H54 (cell line): ENCODE measurements around the gene PCIF1.
"Not testable (repeated sequence)": the region's sequence is repeated elsewhere in the genome, so short reads cannot be mapped to it uniquely, and the experiment has no call there.

Experiments
- DNase-seq: peaks from one replicate; pipeline ENCODE4 v3.0.0; 2011; ENCODE audit warnings: low spot score, mixed read lengths; ENCODE audit not compliant: insufficient read length
- FAIRE-seq: peaks from 3 replicates; lab custom pipeline; 2011; peaks lifted over from hg19 to GRCh38; lab: Jason Lieb, UNC
- POLR2A ChIP-seq: IDR thresholded peaks from 2 replicates; pipeline ENCODE4 v1.6.1; 2011; ENCODE audit warnings: low read depth, mild to moderate bottlenecking, low read length

Gene PCIF1

GRCh38 chr20:45953672-45954071 is 19.2 kb downstream of the PCIF1 start:
- FAIRE-seq: no peak
- no peak for TF ChIP-seq POLR2A
- no peak for DNase-seq

DNA sequence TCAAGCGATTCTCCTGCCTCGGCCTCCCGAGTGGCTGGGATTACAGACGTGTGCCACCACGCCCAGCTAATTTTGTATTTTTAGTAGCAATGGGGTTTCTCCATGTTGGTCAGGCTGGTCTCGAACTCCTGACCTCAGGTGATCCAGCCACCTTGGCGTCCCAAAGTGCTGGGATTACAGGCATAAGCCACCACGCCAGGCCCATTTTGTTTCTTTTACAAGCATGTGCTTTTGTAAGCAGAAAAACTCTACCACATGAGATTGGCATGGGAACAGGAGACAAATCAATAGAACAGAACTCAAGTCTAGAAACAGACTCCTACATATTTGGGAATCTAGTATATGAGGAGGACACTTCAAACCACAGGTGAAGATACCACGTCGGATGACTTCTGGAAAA is 21.8 kb downstream of the PCIF1 start:
- DNase-seq, FAIRE-seq: not testable (repeated sequence)

DNA sequence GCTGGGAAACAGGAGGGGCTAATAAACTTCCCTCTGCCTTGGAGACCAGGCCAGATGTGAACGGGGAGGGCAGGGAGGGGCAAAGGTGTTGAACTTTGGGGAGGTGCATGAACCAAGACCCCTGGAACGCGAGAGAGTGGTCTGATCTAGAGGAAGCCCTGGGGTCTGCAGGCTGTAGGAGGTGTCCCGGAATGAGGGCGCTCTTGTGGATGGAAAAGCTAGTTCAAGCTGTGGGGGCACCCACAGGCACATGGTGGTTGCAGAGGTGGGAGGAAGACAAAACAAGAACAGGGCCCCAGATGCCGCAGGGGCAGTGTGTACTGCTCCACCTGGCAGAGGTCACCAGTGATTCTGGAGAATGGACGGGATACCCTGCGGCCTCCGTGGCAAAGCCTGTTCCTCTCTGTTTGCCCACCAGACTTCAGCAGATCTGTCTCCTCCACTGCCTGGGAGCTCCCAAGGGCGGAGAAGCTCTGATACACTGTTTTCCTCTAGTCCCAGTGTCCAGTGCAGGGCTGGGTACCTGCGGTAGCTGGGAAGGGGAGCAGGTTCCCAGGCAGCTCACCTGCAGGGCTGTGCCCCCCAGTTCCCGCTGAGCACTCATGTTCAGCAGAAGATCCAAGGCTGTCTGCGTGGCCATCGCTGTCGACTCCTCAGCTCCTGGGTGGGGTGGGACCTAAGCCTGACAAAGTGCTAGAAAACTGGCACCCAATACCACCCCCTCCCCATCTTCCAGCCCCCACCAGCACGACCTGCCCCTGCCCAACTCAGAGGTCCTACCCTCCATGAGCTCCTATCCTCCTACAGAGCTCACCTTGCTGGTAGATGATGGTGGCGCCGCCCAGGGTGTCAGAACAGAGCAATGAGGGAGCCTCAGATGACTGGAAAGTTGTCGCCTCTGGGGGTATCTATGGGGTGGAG is 22.8 kb downstream of the PCIF1 start:
- FAIRE-seq (no peak), DNase-seq (no peak)
- no peak for TF ChIP-seq POLR2A

GRCh38 chr20:45958593-45958992 is 24.1 kb downstream of the PCIF1 start:
- TF ChIP-seq POLR2A: no peak
- FAIRE-seq (no peak), DNase-seq (no peak)

GRCh38 chr20:45959126-45959525 is 24.6 kb downstream of the PCIF1 start:
- FAIRE-seq: no peak
- no peak for TF ChIP-seq POLR2A
- DNase-seq: no peak

DNA sequence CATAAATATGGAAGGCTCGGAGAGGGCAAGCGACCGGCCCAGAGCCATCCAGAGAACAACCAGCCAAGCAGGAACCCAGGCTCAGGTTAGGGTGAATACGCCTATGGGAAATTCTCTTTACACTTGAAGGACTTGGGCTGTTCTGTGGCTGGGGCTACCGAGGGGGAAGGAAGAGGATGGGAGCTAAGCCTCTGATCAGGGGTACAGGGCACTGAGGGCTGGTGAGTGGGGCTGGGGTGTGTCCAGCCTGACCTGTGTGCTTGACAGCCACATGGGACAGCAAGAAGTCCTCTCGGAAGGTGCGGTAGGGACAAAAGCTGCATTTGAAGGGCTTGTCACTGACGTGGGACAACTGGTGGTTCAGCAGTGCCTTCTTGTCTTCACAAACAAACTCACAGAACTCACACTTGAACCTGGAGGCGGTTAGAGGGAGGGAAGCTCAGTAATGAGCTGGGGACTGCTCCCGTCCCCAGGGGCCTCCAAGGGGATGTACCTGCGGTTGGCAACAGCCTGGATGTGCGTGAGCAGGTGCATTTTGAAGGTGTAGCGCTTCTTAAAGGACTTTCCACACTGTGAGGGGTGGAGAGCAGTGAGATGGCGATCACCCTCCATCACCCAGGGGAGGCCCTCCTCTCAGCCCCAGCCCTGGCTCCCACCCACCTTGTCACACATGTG is 25.6 kb downstream of the PCIF1 start:
- FAIRE-seq (no peak), DNase-seq (no peak)
- TF ChIP-seq POLR2A: no peak

DNA sequence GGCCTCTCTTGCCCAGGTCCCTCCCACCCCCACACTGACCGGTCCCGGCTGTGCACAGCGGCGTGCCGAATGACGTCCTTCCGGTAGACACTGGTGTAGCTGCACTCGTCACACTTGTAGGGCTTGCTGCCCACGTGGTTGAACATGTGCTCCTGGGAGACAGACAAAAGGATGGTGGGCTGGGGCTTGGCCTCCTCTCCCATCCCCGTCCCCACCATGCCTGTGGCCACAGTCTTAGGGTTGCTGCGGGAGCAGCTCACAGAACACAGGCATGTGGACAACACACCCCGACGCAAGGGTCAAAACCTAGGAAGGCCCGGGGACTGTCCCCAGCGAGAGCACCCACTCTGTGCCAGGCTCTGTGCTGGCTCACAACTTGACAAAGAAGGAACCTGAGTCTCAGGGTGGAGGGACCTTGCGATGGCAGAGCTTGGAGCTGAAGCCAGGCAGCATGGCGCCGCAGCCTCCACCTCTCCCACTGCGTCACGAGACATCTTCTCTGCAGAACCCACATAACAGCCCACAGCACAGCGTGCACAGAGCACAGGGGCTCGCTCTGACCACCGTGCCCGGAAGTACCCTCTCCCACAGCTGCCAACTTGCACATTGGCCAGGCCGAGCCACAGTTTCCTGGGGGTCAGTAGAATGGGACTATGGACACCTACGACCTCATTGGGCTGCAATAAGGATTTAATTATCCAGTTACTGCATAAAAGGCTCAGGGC is 27.7 kb downstream of the PCIF1 start:
- FAIRE-seq (no peak), DNase-seq (no peak)
- no peak for TF ChIP-seq POLR2A

DNA sequence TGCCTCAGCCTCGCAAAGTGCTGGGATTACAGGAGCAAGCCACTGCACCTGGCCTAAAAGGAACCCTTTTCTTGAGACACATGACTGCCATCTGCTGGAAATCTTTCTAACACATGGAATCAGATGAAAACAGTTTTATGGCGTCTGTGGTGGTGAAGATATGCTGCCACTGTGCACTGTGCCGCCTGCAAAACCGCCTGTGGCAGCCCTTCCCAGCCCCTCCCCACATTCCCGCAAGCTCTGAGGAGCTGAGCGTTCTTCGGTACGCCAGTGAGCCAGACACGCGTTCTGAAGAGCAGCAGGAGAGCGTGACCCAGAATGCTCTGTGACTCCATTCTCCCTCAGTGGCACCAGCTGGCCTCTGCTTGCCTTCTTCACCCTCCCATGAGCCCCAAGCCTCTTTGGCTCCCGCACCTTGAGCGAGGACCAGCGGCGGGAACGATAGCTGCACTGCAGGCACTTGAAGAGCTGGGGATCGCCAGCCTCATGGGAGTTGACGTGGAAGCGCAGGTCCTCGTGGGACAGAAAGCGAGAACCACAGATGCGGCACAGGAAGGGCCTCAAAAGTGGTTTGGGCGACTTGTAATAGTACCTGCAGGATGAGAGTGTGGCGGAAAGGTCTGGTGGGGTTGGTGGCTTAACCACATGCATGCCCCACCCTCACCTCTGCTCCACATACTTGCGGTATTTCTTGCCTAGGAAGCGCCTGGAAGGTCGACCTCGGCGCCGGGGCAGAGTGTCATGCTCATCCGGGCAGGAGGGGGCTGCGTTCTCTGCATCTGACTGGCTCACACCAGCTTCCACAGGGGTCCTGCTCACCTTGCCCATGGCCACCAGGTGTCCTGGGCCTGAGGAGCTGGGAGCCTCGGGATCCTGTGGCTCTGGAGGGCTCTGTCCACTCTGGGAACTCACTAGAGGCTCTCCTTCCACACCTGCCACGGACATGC is 28.8 kb downstream of the PCIF1 start:
- FAIRE-seq: no peak
- DNase-seq: no peak
- no peak for TF ChIP-seq POLR2A

DNA sequence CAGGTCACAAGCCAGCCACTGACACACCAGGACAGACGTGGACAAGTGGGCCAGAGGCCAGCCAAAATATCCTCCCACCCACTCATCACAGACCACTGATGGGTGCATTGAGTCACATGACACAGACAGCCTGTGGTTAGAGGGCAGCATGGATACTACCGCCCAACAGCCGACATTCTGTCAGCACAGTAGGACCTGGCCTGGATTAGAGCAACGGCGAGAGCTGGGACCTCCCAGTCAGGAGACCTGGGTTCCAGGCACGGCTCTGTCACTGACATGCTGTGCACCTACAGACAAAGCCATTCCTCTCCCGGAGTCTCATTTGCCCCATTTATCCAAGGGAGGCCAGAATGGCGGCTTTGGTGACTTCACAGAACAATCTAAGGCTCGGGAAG is 29.5 kb downstream of the PCIF1 start:
- FAIRE-seq: no peak
- no peak for TF ChIP-seq POLR2A
- DNase-seq: no peak

DNA sequence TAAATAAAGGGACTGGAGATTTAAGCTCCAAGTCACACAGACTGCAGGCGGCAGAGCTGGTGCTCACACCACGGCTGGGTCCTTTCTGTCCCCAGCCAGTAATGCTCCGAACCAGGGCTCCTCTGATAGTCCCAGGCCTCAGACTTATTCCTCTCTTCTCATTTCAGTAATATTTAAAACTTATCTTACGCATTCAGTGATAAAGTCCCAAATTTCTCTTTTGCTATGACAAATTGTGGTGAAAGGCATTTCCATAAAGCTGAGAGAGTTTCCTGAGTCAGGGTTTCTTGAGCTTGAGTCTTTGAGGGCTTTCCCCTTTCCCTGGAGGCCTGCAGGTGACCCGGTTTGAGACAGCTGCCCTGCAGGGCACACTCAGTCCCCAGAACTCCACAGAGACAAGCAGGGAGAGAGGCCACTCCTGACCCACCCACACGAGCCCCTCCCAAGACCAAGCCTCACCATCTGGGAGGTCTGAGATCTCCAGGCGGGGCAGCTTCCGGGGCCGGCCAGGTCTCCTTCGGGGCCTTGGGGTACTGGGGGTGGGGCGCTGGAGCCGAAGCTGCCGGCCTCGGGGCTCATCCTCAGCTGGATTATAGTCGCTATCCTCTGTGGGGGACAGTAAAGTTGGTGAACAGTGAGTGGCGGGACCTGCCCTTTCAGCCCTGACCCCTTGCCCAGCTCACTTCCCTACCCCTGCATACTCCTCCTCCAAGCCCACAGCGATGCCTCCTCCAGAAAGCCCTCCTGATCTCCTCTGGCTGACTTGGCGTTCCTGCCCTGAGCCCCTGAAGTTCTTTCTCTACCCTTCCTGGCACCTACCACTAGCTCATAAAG is 30.9 kb downstream of the PCIF1 start:
- DNase-seq: no peak
- no peak for FAIRE-seq
- TF ChIP-seq POLR2A: no peak

DNA sequence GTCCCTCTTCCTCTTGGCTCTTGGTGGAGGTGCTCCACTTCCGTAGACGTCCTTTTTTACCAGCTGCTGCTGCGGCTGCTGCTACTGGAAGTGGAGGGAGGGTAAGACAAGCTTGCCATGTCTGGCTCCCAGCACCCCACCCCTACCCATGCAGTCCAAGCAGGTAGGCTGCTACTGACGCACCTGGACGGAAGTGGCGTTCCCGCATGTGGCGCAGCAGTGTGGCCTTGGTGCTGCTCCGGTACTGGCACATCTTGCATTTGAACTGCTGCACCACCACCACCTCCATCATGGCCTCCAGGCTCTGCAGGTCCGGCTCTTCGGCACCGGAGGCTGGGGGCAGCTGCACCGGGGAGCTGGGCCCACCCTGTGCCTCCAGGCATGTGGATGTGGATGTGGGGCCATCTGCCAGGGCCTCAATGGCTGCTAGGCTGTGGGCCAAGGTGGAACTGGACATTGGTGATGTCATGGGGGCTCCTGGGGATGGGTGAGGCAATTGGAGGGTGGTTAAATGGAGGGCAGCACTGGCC is 33.1 kb downstream of the PCIF1 start:
- FAIRE-seq: no peak
- no peak for TF ChIP-seq POLR2A
- no peak for DNase-seq

GRCh38 chr20:45968081-45968671 is 33.7 kb downstream of the PCIF1 start:
- TF ChIP-seq POLR2A: no peak
- DNase-seq (no peak), FAIRE-seq (no peak)
